GM11168 (cell line): Measurements from ENCODE around the gene CYP20A1.
"Not testable (repeated sequence)": the region's sequence is repeated elsewhere in the genome, so short reads cannot be mapped to it uniquely, and the experiment has no call there.

Experiments
- in situ Hi-C: fragments of 300-500 bp; cut with MboI; formaldehyde crosslinking; loops from one replicate; pipeline ENCODE4 v1.12.0; 2022; ENCODE audit warnings: low sequenced_read_pairs; ENCODE audit not compliant: unreplicated experiment

The CYP20A1 gene

GRCh38 chr2:203279288-203279687 is 40.5 kb downstream of the CYP20A1 start:
- in situ Hi-C loops, result no loop called here

GRCh38 chr2:203280428-203281064 is 41.7 kb downstream of the CYP20A1 start:
- in situ Hi-C loops, result no loop called here

GRCh38 chr2:203282101-203282500 is 43.3 kb downstream of the CYP20A1 start:
- in situ Hi-C loops, result no loop called here

DNA sequence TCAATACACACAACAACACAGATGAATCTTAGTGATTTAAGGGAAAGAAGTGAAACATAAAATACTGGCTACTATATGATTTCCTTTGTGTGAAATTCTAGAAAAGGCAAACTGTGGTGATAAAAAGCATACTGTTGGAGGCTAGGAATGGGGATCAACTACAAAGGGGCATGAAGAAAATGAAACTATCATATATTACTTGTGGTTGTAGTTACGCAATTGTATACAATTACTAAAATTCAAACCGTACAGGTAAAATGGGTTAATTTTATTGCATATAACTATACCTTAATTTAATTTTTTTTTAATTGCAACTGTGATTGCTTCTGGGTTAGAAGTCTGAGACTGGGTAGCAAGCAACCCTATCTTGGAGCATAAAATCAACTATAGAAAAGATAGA is 47.7 kb downstream of the CYP20A1 start:
- in situ Hi-C loops, result no loop called here

DNA sequence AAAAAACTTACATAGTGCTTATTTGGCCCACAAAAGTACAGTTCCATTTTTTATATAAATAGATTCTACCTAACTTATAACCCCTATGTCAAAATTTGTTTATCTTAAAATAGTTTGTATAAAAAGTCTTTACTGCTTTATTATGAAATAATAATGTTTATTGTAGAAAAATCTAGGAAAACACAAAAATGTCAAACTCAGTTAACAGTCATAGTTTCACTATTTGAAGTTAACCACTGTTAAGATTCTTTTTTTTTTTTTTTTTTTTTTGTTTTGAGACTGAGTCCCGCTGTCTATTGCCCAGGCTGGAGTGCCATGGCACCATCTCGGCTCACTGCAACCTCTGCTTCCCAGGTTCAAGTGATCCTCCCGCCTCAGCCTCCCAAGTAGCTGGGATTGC is 62.8 kb downstream of the CYP20A1 start:
- in situ Hi-C loops, result loop anchor here (10.0 kb wide), 1 partner anchor 1237 kb away; no protein-coding TSS in a partner anchor

- in situ Hi-C loops, result loop anchor here (10.0 kb wide), 1 partner anchor 1238 kb away; no protein-coding TSS in a partner anchor
Observed at GRCh38 chr2:203302586-203302985, 63.8 kb downstream of the CYP20A1 start.

- in situ Hi-C loops, result no loop called here
Observed at GRCh38 chr2:203310688-203311436, 72.0 kb downstream of the CYP20A1 start.

DNA sequence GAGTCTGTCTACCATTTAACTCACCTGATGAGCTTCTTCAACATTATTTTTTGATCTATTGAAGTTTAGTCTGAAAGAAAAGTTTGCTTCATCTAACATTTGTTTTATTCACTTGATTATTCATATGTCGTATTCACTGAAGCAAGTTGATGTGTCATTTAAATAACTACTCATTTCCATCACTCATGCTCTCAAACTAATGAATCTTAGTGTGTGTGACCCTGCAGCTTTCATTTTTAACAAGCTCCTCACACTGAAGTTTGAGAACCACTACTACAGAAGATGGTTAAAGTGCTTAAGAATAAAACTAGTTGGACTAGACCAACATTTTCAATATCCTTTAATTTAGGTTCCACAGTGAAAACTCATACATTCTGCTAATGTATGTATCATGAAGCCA is 87.5 kb downstream of the CYP20A1 start:
- in situ Hi-C loops, result no loop called here

DNA sequence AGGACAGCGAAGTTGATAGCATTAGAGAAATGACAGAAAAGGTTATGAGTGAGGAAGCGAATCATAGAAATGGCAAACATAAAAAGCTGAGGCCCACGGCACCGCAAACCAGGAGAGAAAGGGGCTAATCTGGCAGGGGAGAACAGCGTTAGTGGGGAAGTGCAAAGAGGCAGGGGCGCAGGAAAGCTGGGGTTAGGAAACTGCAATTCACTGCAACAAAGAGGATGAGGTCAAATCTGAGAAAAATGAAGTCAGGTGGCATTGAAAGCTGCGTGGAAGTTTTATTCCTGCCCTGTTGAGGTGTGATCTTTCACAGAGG is 88.7 kb downstream of the CYP20A1 start:
- in situ Hi-C loops, result no loop called here

DNA sequence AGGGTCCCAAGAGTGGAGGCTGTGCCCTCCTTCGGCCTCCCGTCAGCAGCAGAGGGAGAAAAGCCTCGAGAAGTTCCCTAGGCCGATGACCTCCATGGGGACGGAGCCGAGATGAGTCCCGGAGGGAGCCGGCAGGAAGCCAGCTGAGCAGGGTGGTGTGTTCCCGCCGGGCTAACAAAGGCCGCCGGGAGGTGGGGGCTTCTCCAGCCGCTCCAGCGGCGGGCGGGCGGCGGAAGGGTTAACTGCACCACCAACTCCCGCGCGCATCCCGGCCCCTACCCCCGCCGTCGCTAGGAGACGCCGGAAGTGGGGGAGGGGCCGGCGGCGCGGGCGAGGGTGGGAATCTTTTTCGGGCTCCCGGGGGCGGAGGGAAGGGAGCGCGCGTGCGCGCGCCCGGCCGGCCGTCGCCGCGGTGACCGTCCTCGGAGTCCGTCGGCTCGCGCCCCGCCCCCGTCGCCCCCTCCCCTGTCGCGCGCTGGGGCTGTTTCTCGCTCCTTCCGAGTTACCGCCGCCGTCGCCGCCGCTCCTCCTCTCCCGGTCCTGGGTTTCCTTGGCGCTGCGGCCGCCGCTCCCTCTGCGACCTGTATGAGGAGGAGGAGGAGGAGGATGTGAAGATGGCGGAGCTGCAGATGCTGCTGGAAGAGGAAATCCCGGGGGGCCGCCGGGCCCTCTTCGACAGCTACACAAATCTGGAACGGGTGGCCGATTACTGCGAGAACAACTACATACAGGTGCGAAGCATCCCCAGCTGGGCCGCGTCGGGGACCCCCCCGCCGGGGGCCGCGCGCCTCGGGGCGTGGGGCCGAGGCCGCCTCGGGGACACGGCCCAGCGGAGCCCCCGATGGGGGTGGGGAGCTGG is 89.3 kb downstream of the CYP20A1 start, which contains the start of gene ABI2:
Gene ABI2 (plus strand): TSS at position 494 of the 859 bp plus-strand sequence. CDS start 121 bp downstream, at position 615.
- in situ Hi-C loops, result no loop called here

DNA sequence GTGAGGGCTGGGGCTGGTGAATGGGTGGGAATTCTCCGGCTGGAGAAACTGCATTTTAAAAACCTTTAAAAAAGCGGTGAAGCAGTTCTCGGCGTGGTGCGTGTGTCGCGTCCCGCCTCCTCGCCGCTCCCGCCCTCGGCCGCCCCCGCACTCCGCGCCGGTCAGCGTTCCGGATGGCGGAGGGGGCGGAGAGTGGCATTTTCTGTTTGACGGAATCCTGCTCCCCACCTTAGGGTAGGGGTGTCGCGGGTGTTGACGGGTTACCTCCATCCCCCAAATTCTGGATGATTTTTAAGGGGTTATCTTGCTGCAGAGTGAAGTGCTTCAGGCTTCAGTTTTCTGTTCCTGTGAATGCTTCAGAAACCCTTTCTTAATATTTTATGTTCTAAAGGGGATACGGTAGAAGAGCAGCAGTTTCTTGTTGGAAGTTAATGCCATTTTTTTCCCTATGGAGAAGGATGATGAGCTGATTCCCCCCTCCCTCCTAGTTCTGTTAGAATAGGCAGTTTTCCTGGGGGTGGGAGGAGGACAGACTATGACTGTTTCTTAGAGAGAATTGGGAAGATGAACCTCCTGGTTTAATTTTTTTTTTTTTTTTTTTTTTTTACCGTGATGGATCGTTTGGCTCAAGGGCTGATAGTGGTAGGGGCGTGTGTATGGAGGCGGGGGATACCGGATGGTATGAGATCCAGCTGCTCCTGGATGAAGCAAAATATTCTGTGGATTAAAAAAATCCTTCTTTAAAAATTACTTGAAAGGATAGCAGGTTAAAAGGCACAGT is 90.1 kb downstream of the CYP20A1 start:
- in situ Hi-C loops, result no loop called here

GRCh38 chr2:203330434-203330833 is 91.6 kb downstream of the CYP20A1 start:
- in situ Hi-C loops, result no loop called here

- in situ Hi-C loops, result no loop called here
Observed at GRCh38 chr2:203338322-203338721, 99.5 kb downstream of the CYP20A1 start.

- in situ Hi-C loops, result no loop called here
Observed at GRCh38 chr2:203340791-203341487, 102.1 kb downstream of the CYP20A1 start.

DNA sequence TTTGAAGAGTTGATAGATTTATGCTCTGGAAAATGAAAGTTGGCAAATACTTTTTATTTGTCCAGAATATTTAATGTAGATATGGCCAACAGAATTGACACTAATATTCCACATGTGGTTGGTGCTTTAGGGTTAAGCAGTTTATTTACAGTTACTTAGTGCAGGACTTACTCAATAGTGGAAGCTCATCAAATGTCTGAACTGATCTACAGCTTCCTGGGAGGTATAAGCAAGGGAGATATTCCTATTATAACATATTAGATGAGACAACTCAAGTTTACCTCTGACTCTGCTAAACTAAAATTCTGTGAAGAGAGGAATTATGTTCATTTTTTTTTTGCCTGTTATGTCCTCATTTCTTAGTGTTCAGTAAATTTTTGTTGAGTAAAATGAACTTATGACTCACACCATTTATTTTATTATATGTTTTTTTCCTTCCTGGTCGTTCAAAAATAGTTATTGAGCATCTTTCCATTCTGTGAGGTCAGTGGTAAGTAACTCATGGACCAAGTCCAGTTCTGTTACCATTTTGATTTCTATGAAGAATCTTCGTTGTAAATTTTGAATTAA is 103.0 kb downstream of the CYP20A1 start:
- in situ Hi-C loops, result no loop called here

GRCh38 chr2:203342374-203342773 is 103.6 kb downstream of the CYP20A1 start:
- in situ Hi-C loops, result not testable (repeated sequence)

DNA sequence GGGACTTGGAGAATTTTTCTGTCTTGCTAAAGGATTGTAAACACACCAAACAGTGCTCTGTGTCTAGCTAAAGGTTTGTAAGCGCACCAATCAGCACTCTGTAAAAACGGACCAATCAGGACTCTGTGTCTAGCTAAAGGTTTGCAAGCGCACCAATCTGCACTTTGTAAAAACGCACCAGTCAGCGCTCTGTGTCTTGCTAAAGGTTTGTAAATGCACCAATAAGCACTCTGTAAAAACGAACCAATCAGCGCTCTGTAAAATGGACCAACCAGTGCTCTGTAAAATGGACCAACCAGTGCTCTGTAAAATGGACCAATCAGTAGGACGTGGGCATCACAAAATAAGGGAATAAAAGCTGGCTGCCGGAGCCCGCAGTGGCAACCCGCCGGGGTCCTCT is 105.8 kb downstream of the CYP20A1 start:
- in situ Hi-C loops, result no loop called here

DNA sequence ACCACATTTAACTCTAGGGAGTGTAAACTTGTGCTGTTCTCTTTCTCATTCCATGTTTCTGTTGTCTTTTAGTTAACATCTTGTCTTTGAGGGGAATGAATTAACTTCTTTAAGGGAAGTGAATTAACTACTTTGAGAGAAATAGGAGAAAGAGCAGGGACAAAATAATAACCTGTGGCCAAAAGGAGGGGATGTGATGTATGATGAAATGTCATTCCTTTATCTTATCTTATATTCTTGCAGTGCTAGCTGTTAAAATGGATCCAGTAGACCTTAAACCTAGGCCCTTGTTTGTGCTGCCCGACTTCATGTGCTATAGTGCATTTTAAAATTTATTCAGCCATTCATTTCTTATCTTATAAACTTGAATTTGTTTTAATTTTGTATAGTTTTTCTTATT is 107.8 kb downstream of the CYP20A1 start:
- in situ Hi-C loops, result no loop called here

- in situ Hi-C loops, result no loop called here
Observed at GRCh38 chr2:203347375-203347774, 108.6 kb downstream of the CYP20A1 start.
